HFF-Myc (cell line): ENCODE results near the gene ECPAS.
"Not testable (repeated sequence)": the region's sequence is repeated elsewhere in the genome, so short reads cannot be mapped to it uniquely, and the experiment has no call there.

ENCODE experiments used
- DNase-seq: peaks from one replicate; pipeline ENCODE4 v3.0.0-alpha.2; 2011; ENCODE audit warnings: low read depth; ENCODE audit errors: extremely low read depth
- H3K4me3 ChIP-seq: replicated peaks from 2 replicates; pipeline ENCODE4 v1.5.1; 2011; ENCODE audit warnings: low read depth, mild to moderate bottlenecking, control low read depth, low read length
- TF ChIP-seq, protein P1 (sequence below): IDR thresholded peaks from 2 replicates; pipeline ENCODE4 v1.5.1; 2012; ENCODE audit warnings: mild to moderate bottlenecking, low read depth, low read length, control low read depth; ENCODE audit errors: missing control alignments

The ECPAS gene

DNA sequence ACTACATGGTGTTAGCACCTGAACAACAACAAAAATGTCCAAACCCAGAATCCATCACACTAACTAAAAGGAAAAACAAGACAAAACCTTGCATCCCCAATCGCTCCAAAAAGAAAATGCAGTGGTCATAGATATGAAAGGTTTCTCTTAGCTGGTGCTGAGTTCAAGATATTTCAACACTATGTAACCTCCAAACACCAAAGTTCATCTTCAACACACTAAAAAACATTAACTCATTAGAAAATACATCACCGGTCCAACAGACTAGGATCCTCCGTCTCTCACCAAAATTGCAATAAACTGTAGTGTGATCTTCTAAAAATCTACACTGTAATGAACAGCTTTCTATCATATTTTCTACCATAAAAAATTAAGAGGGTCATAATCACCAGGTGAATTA is 60.8 kb downstream of the ECPAS start:
- DNase-seq: no peak
- H3K4me3 ChIP-seq: no peak overlapping the region
- TF ChIP-seq, protein P1, sequence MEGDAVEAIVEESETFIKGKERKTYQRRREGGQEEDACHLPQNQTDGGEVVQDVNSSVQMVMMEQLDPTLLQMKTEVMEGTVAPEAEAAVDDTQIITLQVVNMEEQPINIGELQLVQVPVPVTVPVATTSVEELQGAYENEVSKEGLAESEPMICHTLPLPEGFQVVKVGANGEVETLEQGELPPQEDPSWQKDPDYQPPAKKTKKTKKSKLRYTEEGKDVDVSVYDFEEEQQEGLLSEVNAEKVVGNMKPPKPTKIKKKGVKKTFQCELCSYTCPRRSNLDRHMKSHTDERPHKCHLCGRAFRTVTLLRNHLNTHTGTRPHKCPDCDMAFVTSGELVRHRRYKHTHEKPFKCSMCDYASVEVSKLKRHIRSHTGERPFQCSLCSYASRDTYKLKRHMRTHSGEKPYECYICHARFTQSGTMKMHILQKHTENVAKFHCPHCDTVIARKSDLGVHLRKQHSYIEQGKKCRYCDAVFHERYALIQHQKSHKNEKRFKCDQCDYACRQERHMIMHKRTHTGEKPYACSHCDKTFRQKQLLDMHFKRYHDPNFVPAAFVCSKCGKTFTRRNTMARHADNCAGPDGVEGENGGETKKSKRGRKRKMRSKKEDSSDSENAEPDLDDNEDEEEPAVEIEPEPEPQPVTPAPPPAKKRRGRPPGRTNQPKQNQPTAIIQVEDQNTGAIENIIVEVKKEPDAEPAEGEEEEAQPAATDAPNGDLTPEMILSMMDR: no peak

DNA sequence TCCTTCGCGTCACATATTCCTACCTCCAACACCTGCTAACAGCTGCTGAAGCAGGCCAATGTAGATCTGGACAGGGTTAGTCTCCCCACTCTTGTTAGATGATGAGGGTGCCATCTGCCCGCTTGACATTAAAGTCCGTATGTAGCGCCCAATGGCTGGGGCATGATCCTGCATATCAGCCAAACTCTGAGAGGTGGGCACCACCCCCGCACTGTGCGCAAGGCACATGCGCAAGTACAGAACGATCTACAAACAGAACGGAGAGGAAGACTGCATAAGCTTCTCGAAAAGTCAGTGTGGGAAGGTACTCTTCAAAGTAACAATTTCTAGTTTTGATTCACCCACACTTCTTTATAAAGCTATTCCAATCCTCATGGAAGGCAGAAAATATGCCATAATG is 69.8 kb downstream of the ECPAS start:
- DNase-seq: no peak
- TF ChIP-seq, protein P1: no peak

GRCh38 chr9:111413996-111414395 is 70.2 kb downstream of the ECPAS start:
- DNase-seq: no peak
- H3K4me3 ChIP-seq: no peak overlapping the region
- TF ChIP-seq, protein P1: no peak

More for the DNA sequence above, 69.8 kb downstream of the ECPAS start:
- H3K4me3 ChIP-seq: no peak overlapping the region

- H3K4me3 ChIP-seq: no peak overlapping the region
- TF ChIP-seq, protein P1: no peak
- no peak for DNase-seq
These were observed 71.9 kb downstream of the ECPAS start for GRCh38 chr9:111412280-111412679.

GRCh38 chr9:111411266-111411665 is 72.9 kb downstream of the ECPAS start:
- no peak for DNase-seq
- TF ChIP-seq, protein P1: no peak

DNA sequence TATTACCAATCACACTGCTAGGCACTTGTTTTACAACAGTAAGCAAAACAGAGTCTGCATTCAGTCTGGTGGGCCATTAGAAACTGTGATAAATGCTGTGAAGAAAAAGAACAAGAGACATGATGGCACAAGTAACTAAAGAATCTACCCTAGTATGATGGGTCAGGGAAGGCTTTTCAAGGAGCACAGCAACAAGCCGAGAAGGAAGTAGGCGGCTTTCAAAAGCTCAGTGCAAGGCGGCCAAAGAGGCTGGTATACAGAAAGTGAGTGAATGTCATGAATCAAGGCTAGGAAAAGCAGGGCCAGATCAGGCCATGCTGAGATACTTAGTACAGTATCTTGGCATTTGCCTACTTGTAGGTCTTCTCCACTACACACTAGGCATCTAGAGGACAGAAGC is 76.4 kb downstream of the ECPAS start:
- TF ChIP-seq, protein P1: no peak

More at GRCh38 chr9:111411266-111411665, 72.9 kb downstream of the ECPAS start:
- no peak overlapping the region for H3K4me3 ChIP-seq

DNA sequence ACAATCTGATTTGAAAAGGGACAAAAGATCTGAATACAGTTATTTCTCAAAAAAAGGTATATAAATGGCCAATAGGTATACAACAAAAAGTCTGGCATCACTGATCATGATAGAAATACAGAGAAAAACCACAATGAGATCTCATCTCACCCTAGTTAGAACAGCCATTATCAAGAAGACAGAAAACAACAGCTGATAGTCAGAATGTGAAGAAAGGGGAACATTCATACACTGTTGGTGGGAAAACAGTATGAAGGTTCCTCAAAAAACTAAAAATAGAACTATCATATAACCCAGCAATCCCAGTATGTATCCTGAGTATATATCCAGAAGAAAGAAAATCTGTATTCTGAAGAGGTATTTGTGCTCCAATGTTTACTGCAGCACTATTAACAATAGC is 78.5 kb downstream of the ECPAS start:
- H3K4me3 ChIP-seq: no peak overlapping the region
- no peak for DNase-seq
- TF ChIP-seq, protein P1: no peak

More for the DNA sequence above, 76.4 kb downstream of the ECPAS start:
- no peak overlapping the region for H3K4me3 ChIP-seq
- DNase-seq: no peak

- not testable (repeated sequence) for H3K4me3 ChIP-seq, DNase-seq
These were observed 82.7 kb downstream of the ECPAS start for GRCh38 chr9:111401486-111401885.
